AG04450 (cell line): ENCODE data around the gene TRIM25. TPM values are rescaled to one million over a fixed set of nuclear protein-coding genes. Genes with fewer than 3 reads are reported as not detected.
A peak's percentile ranks its signal among the peaks of the same experiment; 100 is the strongest.

ENCODE experiments used
- CTCF ChIA-PET: fragments of 300-600, 350-600 bp; formaldehyde crosslinking; extraction: SDS; loops from one replicate; lab custom pipeline; 2022; ENCODE audit warnings: antibody characterized with exemption, inconsistent platforms; lab: Charles Lee
- POLR2A ChIA-PET: fragments of 350-600 bp; formaldehyde crosslinking; extraction: SDS; loops from one replicate; lab custom pipeline; 2021; ENCODE audit warnings: antibody characterized with exemption, inconsistent platforms; lab: Yijun Ruan, JAX
- DNase-seq: peaks from one replicate; pipeline ENCODE4 v3.0.0-alpha.2; 2011; ENCODE audit warnings: low read depth, low spot score
- H3K27ac ChIP-seq: one replicate; pipeline ENCODE4 v1.5.1; 2012; ENCODE audit warnings: low read depth, low read length, control low read depth
- H3K27me3 ChIP-seq: one replicate; pipeline ENCODE4 v1.6.0; 2012; ENCODE audit warnings: low read length; ENCODE audit not compliant: control insufficient read depth, insufficient read depth
- H3K4me3 ChIP-seq: 2 replicates; pipeline ENCODE4 v1.5.1; 2011; ENCODE audit warnings: mild to moderate bottlenecking, low read depth, low read length, control low read depth
- H3K9me3 ChIP-seq: 2 replicates; pipeline ENCODE4 v1.5.1; 2012; ENCODE audit warnings: low read length; ENCODE audit not compliant: control insufficient read depth, insufficient read depth
- CTCF ChIP-seq: IDR thresholded peaks from 2 replicates; pipeline ENCODE4 v1.5.1; 2011; ENCODE audit warnings: low read depth, low read length, control low read depth, inconsistent platforms
- polyA minus RNA-seq: library from RNA; depleted of rRNA, polyadenylated mRNA; stranded (reverse); fragments of >200 nt; gene quantifications from 2 replicates; pipeline ENCODE4 v1.2.3, GENCODE V29; 2011; rRNA and poly(A)+ RNA removed
- polyA plus RNA-seq: library from polyadenylated mRNA; depleted of rRNA; stranded (reverse); fragments of >200 nt; gene quantifications from 2 replicates; pipeline ENCODE4 v1.2.3, GENCODE V29; 2011; rRNA removed

Gene TRIM25
- polyA plus RNA-seq (48.1 and 58.2 TPM in 2 replicates), polyA minus RNA-seq (45.4 and 52.1 TPM in 2 replicates)

- no peak for TF ChIP-seq CTCF
- ChIA-PET CTCF (interaction anchor here (0.7 kb wide), 1 partner anchor 129 kb away, joined by 3 read pairs; no protein-coding TSS in a partner anchor), POLR2A (interaction anchor here (0.5 to 1.1 kb wide), 12 partner anchors 15 to 1493 kb away, joined by 3 to 5 read pairs (median 4); partner anchors contain the start of genes C17orf67, DGKE and SCPEP1)
- no peaks in the 10 kb centered on the region for H3K27me3 ChIP-seq
- DNase-seq: peak; percentile 55
- H3K27ac ChIP-seq: peak within 1 kb of the TSS; percentile 91
- peak within 1 kb of the TSS; percentile 98 for H3K4me3 ChIP-seq
- H3K9me3 ChIP-seq: no peaks in the 10 kb centered on the region; the same call in 1 of the 2 replicates
Measured at GRCh38 chr17:56913867-56914580, at the start of gene TRIM25. TSS of gene TRIM25 (minus strand) at chr17:56914049. CDS start at chr17:56913988, 61 bp downstream.

GRCh38 chr17:56960596-56961538, 47.0 kb upstream of the TRIM25 start, which contains the start of gene COIL:
TSS of gene COIL (minus strand) at chr17:56961050. CDS start at chr17:56961019, 31 bp downstream.
- peak; percentile 64 for DNase-seq
- Histone ChIP-seq H3K4me3 (peak within 1 kb of the TSS; percentile 84), H3K27me3 (no peaks in the 10 kb centered on the region), H3K9me3 (no peaks in the 10 kb centered on the region), H3K27ac (peak within 1 kb of the TSS; percentile 81)
- TF ChIP-seq CTCF: peak; percentile 98
- ChIA-PET CTCF (interaction anchor here (0.7 to 1.9 kb wide), 12 partner anchors 8 to 179 kb away, joined by 3 to 6 read pairs (median 4); partner anchors contain the start of gene SCPEP1), POLR2A (interaction anchor here (0.6 kb wide), 1 partner anchor 1392 kb away, joined by 3 read pairs; no protein-coding TSS in a partner anchor)

GRCh38 chr17:56956992-56957391, 43.1 kb upstream of the TRIM25 start:
- H3K9me3 ChIP-seq: no peaks in the 10 kb centered on the region
- TF ChIP-seq CTCF: no peak
- no peak overlapping the region for H3K27ac ChIP-seq
- no peaks in the 10 kb centered on the region for H3K27me3 ChIP-seq
- ChIA-PET POLR2A (no interaction called here), CTCF (no interaction called here)
- H3K4me3 ChIP-seq: no peak overlapping the region
- no peak for DNase-seq

GRCh38 chr17:56949595-56949994, 35.7 kb upstream of the TRIM25 start:
- no peak overlapping the region for H3K4me3 ChIP-seq
- no peak for DNase-seq
- no peak for TF ChIP-seq CTCF
- H3K9me3 ChIP-seq: no peaks in the 10 kb centered on the region
- POLR2A ChIA-PET: no interaction called here
- CTCF ChIA-PET: interaction anchor here (1.0 to 1.5 kb wide), 2 partner anchors 10 to 130 kb away, joined by 4 to 5 read pairs; no protein-coding TSS in a partner anchor
- H3K27me3 ChIP-seq: no peaks in the 10 kb centered on the region
- H3K27ac ChIP-seq: no peak overlapping the region
